Astrocyte of the spinal cord (primary cell): ENCODE data around the gene HOMEZ.

ENCODE experiments used
- DNase-seq: peaks from one replicate; pipeline ENCODE4 v3.0.0; 2011; ENCODE audit warnings: low read depth, low spot score
- H3K4me3 ChIP-seq: 2 replicates; pipeline ENCODE4 v1.5.1; 2011; ENCODE audit warnings: low read depth, mild to moderate bottlenecking, low read length, moderate library complexity
- CTCF ChIP-seq: IDR thresholded peaks from 2 replicates; pipeline ENCODE4 v1.5.1; 2012; ENCODE audit warnings: low read depth, mild to moderate bottlenecking, low read length, inconsistent platforms
- in situ Hi-C: cut with HindIII; loops from 2 replicates; pipeline ENCODE4 v1.10.0; 2017; ENCODE audit warnings: low sequenced_read_pairs

HOMEZ gene

DNA sequence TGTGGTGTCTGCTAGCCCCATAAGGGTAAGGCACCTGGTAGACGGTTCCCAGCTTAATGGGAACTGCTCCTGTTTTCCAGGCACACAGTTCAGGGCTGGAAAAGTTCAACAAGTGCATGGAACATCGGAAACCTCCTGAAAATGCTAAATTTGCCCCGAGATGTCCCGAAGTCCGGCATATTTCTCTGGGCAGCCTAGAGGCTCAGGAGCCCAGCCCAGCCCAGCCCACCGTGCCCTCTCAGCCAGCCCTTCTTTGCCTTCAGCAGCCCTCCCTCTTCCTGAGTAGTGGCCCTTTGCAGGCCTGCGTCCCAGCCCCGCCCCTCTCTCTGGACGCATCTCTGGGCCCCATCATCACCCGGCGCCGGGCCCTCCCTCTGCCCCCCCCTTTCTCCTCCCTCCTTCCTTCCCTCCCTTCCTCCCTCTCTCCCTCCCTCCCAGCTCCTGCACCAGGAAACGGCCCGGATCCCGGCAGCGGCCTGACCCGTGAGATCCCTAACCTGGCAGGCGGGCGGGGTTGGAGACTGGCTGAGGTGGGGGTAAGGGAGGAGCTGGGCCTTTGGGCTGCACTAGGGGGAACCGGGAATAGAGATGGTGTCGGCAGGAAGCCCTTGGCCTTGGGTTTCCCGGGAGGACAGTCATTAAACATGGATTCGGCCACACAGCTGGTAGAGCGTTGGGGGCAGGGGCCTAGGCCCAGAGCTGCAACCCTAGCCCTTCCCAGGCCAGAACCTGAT, 20.6 kb upstream of the HOMEZ start, which contains the start of gene BCL2L2:
BCL2L2 (plus strand) TSS at position 422 of the 734 bp plus-strand sequence. CDS start 935 bp downstream, outside the sequence.
- in situ Hi-C loops = no loop called here
- DNase-seq = peak; percentile 91
- no peak for TF ChIP-seq CTCF
- H3K4me3 ChIP-seq = peak within 1 kb of the TSS; percentile 95

DNA sequence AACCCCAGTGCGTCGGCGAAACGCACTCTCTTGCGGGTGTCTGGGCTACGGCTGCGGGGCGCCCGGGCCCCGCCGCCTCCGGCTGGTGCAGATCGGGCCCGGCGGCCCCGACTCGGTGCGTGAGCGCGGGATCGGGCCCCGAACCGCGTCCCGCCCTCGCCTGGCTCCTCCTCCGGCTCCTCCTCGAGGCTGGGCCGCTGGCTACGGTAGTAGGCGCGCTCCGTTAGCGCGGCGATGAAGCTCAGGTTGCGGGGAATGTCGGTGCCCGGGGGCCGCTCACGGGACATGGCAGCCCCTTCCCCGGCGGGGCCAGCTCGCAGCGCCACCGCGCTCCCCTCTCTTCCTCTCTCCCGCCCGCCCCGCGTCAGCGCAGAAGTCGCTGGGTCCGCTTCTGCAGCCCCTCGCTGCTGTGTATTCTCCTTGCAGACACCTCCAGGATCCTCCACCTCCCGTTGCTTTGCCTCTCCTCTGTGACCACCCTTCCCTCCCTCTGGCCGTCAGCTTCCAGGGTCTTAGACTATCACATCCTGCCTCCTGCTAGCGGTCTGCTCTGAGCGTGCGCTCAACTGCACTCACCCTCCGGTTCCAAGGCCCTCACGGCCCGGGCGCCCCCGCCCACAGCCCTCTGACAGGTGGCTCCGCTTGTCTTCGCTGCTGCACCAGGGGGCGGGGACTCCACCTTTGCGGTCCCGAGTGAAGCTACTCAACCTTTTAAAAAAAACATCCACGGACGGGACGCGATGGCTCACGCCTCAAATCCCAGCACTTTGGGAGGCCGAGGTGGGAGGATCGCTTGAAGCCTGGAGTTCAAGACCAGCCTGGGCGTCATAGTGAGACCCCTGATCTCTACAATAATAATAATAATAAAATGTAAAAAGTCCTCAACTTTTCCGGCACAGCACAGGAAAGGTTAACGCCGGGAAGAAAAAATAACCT, 16.6 kb upstream of the HOMEZ start, which contains the start of gene PPP1R3E:
PPP1R3E (minus strand) TSS at position 570 of the 936 bp plus-strand sequence; CDS start at position 287, 283 bp downstream.
- peak; percentile 46 for DNase-seq
- in situ Hi-C loops = no loop called here
- H3K4me3 ChIP-seq = peak within 1 kb of the TSS; percentile 50

DNA sequence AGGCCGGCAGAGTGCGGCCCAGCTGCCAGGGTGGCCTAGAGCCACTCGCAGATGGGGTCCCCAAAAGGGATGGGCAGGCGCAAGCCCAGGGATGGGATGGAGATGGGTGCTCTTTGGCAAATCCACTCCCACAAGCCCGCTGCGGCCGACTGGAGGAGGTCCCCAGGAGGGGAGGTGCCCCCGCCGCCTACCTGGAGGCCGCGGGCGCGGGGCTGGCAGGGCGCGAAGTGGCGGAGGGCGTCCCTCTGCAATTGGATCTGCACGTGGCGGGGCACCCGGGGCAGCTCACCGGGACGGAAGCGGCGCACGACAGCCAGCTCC, 16.0 kb upstream of the HOMEZ start:
- in situ Hi-C loops = no loop called here
- no peak for DNase-seq

More for the DNA sequence above, 16.6 kb upstream of the HOMEZ start, which contains the start of gene PPP1R3E:
- no peak for TF ChIP-seq CTCF

GRCh38 chr14:23301288-23301968, 15.5 kb upstream of the HOMEZ start:
- H3K4me3 ChIP-seq = peak overlapping the region; percentile 63
- in situ Hi-C loops = no loop called here
- peak; percentile 99 for DNase-seq
- peak; percentile 64 for TF ChIP-seq CTCF

More for the DNA sequence above, 16.0 kb upstream of the HOMEZ start:
- no peak for TF ChIP-seq CTCF
- peak overlapping the region; percentile 50 for H3K4me3 ChIP-seq

GRCh38 chr14:23300687-23301223, 14.8 kb upstream of the HOMEZ start:
- in situ Hi-C loops = no loop called here
- no peak for TF ChIP-seq CTCF
- peak; percentile 18 for DNase-seq
- H3K4me3 ChIP-seq = peak overlapping the region; percentile 63
